ENCODE data around the gene RPL26. TPM values are rescaled to one million over a fixed set of nuclear protein-coding genes. Genes with fewer than 3 reads are reported as not detected.

RPL26 gene
- 3,446 TPM for polyA plus RNA-seq (ENCODE audit: insufficient read length)

DNA sequence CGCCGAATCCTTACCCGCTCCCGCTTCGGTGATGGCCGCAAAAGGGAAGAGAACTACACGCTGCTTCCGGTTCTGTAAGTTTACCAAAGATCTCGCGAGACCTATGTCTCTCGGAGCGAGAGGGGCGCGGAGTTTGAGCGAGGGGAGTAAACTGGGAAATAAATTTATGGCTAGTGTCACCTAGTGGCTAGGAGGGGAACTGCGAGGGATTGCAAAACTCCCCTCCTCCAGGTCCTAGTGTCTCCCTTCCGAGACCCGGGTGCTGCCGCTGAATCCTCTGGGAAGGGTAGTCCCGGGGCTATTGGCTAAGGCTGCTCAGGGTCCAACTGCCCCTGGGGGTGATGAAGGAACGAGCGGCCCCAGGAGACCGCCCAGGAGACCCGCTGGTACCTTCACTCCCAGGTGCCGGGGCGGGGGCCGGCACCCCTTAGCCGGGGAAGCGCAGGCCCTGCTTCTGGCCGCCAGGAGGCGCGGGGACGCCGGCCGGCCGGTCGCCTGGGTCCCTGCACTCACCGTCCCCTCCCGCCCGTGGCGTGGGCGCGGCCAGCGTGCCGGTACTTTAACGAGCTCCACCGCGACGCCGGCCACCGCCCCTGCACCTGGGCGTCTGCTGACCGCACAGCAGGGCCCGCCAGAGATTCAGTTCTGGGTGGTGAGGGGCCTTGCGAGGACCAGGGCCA lies at the start of gene RPL26:
Gene RPL26, minus strand, starts transcription at position 51 of the 680 bp plus-strand sequence. CDS start 883 bp downstream, outside the sequence.
- DNase-seq (ENCODE audit: low read depth): peak; percentile 97

- DNase-seq (ENCODE audit: low read depth): no peak
These were observed 48.0 kb upstream of the RPL26 start for GRCh38 chr17:8430966-8431365.

DNA sequence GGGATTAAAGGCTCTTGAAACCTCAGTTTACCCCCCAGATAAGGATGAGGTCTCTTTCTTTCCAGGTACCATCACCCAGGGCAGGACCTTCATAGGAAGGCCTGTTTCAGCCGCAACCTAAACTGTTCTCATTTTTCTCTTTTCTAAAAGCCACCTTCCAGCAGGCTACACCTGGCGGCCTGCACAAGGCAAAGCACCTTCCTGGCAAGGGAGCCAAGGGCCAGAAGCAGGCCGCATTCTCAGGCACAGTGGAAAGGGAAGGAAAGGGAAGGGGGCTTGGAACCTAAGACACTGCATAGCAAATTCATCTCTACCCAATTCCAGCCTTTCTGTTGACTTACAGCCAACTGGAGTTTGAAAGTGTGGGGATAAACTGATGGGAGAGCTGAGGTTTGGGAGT lies 43.8 kb upstream of the RPL26 start:
- DNase-seq (ENCODE audit: low read depth): no peak

DNA sequence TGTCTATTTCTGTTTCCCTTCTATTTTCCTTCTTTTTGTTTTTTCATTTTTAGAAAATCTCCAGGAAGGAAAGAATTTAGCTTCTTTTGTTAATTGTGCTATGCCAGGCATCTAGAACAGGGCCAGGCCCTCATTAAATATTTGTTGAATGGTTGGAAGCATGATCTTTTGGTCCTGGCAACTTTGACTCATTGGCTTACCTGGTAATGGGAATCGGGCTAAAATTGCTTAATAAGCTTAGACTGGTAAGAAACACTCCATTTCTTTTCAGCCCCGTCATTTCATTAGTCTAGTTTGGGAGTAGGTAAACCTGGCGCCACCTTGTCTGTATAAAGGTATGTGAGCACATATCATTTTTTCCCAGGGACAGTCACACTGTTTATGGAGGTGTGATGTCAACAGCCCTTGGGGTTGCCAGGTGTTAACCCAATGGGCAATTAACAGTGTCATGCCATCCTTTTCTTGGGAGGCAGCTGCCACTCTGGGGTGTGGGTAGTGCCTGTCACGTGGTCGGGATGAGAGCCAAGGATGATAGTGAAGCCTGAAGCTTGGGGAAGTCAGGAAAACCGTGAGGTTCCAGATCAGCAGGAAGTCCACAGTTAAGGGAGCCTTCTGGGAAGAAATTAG lies 43.2 kb upstream of the RPL26 start:
- DNase-seq (ENCODE audit: low read depth): no peak

DNA sequence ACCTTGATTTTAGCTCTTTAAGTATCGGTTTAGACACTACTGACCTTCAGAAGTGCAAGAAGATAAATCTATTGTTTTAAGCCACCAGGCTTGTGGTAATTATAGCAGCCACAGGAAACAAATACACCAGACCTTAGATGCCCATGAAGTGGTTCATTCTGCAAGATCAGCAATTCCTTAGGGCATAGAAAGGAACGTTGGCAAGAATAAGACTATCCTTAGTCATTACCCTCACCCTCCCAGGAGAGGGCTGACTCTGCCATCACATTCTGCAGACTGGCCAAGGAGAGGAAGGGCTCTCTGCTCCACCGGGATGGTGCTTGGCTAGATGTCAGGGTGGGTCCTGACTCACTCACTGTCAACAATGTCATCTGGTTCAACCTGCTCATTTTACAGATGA lies 38.6 kb upstream of the RPL26 start:
- no peak for DNase-seq (ENCODE audit: low read depth)

DNA sequence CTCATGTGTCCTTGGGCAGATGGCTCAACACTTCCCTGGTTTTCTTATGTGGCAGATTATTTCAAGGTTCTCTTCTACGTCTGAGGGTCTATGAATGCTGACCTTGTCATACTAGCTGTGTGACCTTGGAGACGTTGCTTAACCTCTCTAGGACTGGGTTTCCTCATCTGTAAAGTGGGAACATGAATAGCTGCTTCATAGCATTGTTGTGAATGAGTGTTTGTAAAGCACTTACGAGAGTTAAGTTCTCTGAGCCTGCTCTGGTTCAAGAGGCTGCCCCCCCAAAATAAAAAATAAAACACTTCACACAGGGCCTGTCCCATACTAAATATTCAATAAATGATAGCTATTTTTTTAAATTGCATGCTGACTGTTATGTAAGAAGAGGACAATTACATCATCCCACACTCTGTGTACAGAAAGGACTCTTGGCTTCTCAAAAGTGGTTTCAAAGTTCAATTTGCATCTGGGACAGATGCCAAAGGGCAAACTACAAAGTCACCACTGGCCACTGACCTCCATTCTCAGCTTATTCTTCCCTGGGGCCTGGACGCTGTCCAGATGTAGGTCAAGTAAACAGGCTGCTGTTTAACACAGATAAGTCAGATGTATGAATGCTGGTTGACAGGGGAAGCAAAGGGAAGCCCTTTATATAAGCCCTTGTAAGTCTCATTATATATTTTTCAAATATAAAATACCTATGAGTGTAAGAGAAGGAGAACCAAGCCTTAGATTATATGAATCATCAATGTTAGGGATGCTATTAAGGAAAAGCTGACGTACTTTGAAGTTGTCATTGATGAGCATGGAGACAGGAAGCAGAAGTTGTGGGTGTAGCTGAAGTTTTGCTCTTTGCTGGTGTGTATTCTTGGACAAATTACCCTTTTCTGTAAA lies 37.3 kb upstream of the RPL26 start:
- peak; percentile 41 for DNase-seq (ENCODE audit: low read depth)

DNA sequence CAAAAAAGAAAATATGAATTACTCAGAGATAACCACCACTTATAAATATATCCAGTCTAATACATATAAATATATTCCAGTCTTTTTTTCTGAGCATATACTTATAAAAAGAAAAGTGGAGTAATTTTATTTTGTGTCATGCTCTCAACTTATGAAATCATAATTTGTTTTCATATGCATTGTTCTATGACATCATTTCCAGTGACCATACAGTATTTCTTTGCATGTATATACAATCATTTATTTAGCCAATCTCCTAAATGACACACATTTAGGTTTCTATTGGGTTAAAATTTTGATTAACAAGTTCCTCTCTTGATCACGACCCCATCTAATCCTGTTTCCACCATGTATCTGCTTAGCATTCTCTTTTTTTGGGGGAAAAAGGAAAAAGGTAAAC lies 36.3 kb upstream of the RPL26 start:
- DNase-seq (ENCODE audit: low read depth): no peak

DNA sequence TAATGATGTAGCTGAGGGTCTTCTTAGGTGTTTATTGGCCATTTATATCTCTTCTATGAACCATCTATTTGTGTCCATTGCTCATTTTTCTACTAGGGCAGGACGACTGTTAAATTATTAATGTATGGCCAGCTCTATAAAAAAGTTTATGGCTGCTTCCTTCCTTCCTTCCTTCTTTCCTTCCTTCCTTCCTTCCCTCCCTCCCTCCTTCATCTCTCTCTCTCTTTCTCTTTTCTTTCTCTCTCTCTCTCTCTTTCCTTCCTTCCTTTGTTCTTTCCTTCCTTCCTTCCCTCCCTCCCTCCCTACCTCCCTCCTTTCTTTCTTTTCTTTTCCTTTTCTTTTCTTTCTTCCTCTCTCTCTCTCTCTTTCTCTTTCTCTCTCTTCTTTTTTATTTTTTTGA lies 35.5 kb upstream of the RPL26 start:
- DNase-seq (ENCODE audit: low read depth): no peak

- no peak for DNase-seq (ENCODE audit: low read depth)
These were observed 34.8 kb upstream of the RPL26 start for GRCh38 chr17:8417806-8418205.

DNA sequence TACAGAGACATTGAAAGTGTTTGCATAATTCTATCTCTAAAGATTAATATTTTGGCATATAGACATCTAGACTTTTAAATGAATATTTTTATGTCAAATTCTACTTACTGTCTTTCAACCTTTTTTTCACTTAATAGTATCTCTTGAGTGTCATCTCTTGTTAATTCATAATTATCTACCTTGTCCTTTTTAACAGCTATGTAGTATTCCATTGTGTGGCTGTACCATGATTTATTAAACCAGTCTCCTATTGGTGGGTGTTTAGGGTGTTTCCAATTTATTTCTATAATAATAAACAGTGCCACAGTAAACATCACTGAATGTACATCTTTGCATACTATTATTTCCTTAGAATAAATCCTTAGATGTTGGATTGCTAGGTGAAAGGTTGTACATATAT lies 30.9 kb upstream of the RPL26 start:
- no peak for DNase-seq (ENCODE audit: low read depth)

DNA sequence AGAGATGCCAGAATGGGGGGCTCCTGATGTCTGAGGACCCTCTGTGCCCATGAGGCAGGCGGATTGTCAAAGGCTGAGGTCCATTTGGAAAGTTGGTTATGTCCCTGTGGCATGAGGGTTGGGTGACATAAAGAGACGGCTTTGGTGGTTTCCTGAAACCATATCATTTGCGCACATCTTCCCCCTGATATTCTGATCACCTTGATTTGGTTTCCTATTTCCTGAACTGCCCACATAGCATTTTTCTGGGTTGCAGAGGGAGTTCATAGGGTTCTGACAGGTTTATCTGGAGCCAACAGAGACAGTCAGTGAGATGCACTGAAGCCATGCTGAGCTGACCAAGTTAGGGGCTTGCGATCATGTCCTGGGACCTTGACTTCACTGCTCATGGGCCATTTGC lies 30.3 kb upstream of the RPL26 start:
- no peak for DNase-seq (ENCODE audit: low read depth)

DNA sequence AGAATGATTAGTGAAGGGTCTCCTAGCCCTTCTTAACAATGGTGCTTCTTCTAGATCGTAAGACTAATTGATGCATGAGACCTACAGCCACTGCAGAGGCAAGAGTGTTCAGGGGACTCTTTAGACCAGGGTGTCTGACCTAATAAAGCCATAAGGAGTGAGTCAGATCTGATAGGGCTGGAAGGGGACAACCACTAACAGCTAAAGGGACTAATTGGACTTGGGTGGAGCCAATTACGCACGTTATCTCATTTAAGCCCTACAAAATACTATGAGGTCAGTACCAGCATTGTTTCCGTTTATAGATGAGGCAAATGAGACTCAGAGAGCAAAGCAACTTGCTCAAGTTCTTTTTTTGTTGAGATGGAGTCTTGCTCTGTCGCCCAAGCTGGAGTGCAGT lies 29.1 kb upstream of the RPL26 start:
- DNase-seq (ENCODE audit: low read depth): no peak

DNA sequence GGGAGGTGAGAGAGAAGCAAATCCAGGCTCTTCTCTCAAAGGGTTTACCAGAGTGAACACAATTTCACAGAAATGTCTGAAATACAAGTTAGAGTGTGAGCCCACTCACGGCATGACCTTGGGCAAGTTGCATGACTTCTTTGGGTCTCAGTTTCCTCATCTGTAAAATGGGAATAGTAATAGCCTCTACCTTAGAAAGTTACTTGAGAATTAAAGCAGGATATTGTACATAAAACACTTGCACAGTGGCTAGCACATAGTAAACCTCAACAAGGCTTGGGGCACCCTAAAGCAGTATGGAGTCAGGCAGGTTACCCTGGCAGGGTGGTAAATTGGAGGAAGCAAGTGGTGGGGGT lies 27.9 kb upstream of the RPL26 start:
- no peak for DNase-seq (ENCODE audit: low read depth)

DNA sequence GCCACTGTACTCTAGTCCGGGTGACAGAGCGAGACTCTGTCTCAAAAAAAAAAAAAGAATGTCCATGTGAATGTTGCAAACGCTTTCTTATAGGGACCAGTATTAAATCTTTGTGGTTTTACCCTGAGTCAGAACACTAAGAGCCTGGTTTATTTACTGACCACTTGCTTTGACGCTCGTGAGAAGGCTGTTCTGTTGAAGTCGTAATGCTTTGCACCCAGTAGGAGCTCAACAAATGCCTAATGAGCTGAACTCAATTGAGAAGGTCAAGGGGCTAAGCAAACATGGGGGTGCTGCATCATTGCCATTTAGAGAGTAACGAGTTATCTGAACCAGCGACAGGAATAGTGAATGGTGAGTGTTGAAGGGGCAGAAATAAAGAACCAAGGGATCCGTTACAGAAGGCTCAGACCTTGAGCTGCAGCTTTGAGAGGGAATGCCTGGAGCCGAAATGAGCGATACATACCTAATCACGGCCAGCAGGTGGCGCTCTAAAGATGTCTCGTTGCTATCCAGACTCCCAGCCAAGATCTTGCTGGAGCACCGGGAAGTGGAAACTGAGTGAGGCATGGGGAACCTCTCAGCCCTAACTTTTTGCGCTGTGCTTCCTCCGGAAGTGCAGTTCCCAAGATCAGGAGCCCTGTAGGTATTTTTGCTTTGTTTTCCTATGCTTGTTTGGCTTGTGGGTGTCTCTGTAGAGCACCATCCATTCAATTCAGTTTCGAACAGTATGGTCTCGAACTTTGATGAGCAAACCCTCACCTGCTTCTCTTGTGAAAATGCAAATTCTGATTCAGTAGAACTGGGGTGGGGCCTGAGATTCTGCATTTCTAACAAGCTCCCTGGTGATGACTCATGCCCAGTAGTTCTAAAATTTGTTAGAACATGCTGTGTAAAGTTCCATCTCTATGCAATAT lies 27.2 kb upstream of the RPL26 start:
- DNase-seq (ENCODE audit: low read depth): peak; percentile 83

DNA sequence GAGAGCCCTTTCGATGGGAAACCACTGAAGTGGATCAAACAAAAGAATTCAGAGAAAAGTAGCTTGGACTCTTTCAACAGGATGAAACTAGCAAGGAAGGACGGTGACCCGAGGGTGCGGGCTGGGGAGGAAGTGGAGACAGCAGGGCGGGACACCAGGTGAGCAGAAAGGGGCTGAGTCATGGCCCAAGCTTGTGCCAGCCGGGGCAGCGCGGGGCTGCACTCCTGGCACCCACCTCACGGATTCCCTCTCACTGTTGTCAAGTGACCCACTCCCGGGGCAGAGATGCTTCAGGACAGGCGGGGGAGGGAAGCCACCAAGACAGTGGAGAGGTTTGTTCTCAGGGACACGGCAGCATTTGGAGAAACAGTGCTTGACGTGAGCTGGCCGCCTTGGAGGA lies 25.4 kb upstream of the RPL26 start:
- DNase-seq (ENCODE audit: low read depth): no peak

GRCh38 chr17:8406174-8406573 lies 23.2 kb upstream of the RPL26 start:
- no peak for DNase-seq (ENCODE audit: low read depth)

DNA sequence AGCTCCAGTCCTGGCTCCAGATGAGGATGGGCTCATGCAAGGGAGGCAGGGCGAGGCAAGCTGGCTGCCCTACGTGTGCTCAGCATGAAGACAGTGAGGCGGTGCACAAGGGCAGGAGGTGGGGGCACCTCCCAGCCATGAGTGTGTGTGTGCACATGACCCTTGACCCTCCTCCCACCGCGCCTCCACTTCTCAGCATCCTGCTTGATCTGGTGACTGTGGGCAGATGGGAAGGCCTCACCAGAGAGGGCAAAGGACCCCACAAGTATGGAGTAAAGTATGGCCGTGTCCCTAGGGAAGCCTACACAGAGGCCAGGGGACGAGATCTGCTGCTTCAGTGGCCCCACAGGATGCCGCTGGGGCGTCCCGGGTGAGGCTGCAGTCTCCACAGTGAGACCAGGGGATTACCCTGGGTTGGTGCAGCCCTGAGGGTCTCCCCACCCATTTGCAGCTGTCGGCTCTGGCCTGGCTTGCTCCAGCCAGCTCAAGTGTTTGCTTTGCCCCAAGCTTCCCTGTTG lies 22.6 kb upstream of the RPL26 start:
- DNase-seq (ENCODE audit: low read depth): no peak

- no peak for DNase-seq (ENCODE audit: low read depth)
These were observed 20.0 kb upstream of the RPL26 start for GRCh38 chr17:8402921-8403536.

- DNase-seq (ENCODE audit: low read depth): no peak
These were observed 18.1 kb upstream of the RPL26 start for GRCh38 chr17:8401107-8401506.

DNA sequence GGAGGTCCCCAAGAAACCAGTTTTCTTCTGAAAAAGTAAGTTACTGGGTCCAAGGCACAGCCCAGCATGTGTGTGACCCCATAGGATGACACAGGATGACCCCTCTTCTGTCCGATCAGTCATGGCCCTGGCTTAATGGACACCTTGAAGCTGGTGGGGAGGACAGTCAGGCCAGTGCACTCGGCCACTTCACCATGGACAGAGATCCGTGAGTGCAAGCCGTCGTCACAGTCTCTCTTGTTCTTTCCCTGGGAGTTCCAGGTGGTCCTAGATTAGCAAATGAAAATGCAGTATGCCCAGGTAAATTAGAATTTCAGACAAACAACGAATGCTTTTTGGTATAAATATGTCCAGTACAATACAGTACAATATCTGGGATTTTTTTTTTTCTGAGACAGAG lies 16.0 kb upstream of the RPL26 start:
- no peak for DNase-seq (ENCODE audit: low read depth)

GRCh38 chr17:8397636-8398035 lies 14.6 kb upstream of the RPL26 start, which contains the start of gene RNF222:
RNF222 (minus strand) TSS chr17:8397827; CDS start chr17:8393461, 4,366 bp downstream.
- no peak for DNase-seq (ENCODE audit: low read depth)

Measured in forelimb muscle (tissue), 1 donor.